Panc1 (cell line): Measurements from ENCODE around the gene MTURN. TPM values are rescaled to one million over a fixed set of nuclear protein-coding genes. Genes with fewer than 3 reads are reported as not detected.

Experiments
- ATAC-seq: fragments of 200-7000 bp; cut with Tn5 transposase; 2 replicates; pipeline ENCODE4 v1.9.1; 2020; ENCODE audit warnings: mild to moderate bottlenecking, moderate library complexity
- BruUV-seq: library from RNA; stranded (reverse); fragments of 400-500 nt; replicated peaks from 2 replicates; lab custom pipeline; 2021; lab: Mats Ljungman, UMichigan
- CTCF ChIA-PET: fragments of 300-600 bp; sonication (Branson Sonifier 250); formaldehyde crosslinking; loops from one replicate; lab custom pipeline; 2022; ENCODE audit warnings: antibody characterized with exemption; lab: Charles Lee
- POLR2A ChIA-PET: fragments of 300-600 bp; sonication (Branson Sonifier 250); formaldehyde crosslinking; loops from one replicate; lab custom pipeline; 2022; ENCODE audit warnings: antibody characterized with exemption; lab: Charles Lee
- DNase-seq: peaks from one replicate; pipeline ENCODE4 v3.0.0-alpha.2; 2010; ENCODE audit warnings: low read depth, low spot score
- H3K27ac ChIP-seq: 2 replicates; pipeline ENCODE4 v1.5.1; 2011; ENCODE audit warnings: mild to moderate bottlenecking, low read length, inconsistent platforms
- H3K27me3 ChIP-seq: fragments of 200-500 bp; sonication (Bioruptor generic); 2 replicates; pipeline ENCODE4 v1.6.0; 2014; ENCODE audit warnings: low read length, inconsistent platforms; ENCODE audit not compliant: control insufficient read depth, insufficient read depth
- H3K36me3 ChIP-seq: fragments of 200-500 bp; sonication (Bioruptor generic); 2 replicates; pipeline ENCODE4 v1.5.1; 2014; ENCODE audit warnings: inconsistent platforms, mild to moderate bottlenecking, low read length, moderate library complexity; ENCODE audit not compliant: control insufficient read depth, insufficient read depth
- H3K4me1 ChIP-seq: 2 replicates; pipeline ENCODE4 v1.5.1; 2011; ENCODE audit warnings: inconsistent platforms, mild to moderate bottlenecking, low read length, moderate library complexity; ENCODE audit not compliant: control insufficient read depth, insufficient read depth
- H3K4me3 ChIP-seq, 2 experiments: 2 replicates each; pipeline ENCODE4 v1.5.1; 2011 to 2012; ENCODE audit warnings: low read depth in 2 of 2, low read length in 2 of 2, mild to moderate bottlenecking in 2 of 2, inconsistent platforms in 1 of 2, moderate library complexity in 1 of 2
- H3K9me3 ChIP-seq: fragments of 200-500 bp; sonication (Bioruptor generic); 2 replicates; pipeline ENCODE4 v1.5.1; 2014; ENCODE audit warnings: low read depth, mild to moderate bottlenecking, inconsistent platforms, low read length, moderate library complexity; ENCODE audit not compliant: control insufficient read depth, insufficient read depth
- CTCF ChIP-seq: fragments of 450-650 bp; IDR thresholded peaks from 2 replicates; pipeline ENCODE4 v1.5.1; 2017; ENCODE audit warnings: mild to moderate bottlenecking
- POLR2AphosphoS5 ChIP-seq: IDR thresholded peaks from 2 replicates; pipeline ENCODE4 v1.6.1; 2012; ENCODE audit warnings: mild to moderate bottlenecking, low read depth, low read length, moderate library complexity
- SIN3A ChIP-seq: IDR thresholded peaks from 2 replicates; pipeline ENCODE4 v1.6.1; 2012; ENCODE audit warnings: low read depth, mild to moderate bottlenecking, low read length, moderate library complexity, borderline replicate concordance; ENCODE audit not compliant: insufficient read depth
- TCF7L2 ChIP-seq: IDR thresholded peaks from 2 replicates; pipeline ENCODE4 v1.6.1; 2011; ENCODE audit warnings: mild to moderate bottlenecking, low read depth, low read length, inconsistent platforms
- in situ Hi-C: cut with HindIII; loops from 2 replicates; pipeline ENCODE4 v1.10.0; 2016; ENCODE audit warnings: low sequenced_read_pairs, low pct_unique_long_range_greater_than_20kb
- intact Hi-C: fragments of 100-400 bp; cut with micrococcal nuclease; formaldehyde crosslinking; loops from one replicate; pipeline ENCODE4 v1.10.0; 2022; ENCODE audit not compliant: unreplicated experiment
- total RNA-seq: library from RNA; stranded (reverse); gene quantifications from one replicate; pipeline ENCODE4 v1.2.1, GENCODE V29; 2021; ENCODE audit not compliant: unreplicated experiment
- TF ChIP-seq, protein P1 (sequence below), 2 experiments: IDR thresholded peaks; 2 replicates each; pipeline ENCODE4 v1.6.1; 2011 to 2012; ENCODE audit warnings: low read depth in 2 of 2, control low read depth in 1 of 2, low read length in 1 of 2, mild to moderate bottlenecking in 1 of 2, moderate library complexity in 1 of 2; ENCODE audit not compliant: insufficient read depth in 1 of 2

The MTURN gene
- total RNA-seq, 1 experiment from 2014 or later, result 1.2 TPM

- H3K4me1 ChIP-seq, result no peaks in the 10 kb centered on the region; the same call in 1 of the 2 replicates
- no peak overlapping the region for H3K27ac ChIP-seq
- BruUV-seq, result no TSS peak
- ATAC-seq (no peak), DNase-seq (no peak)
- H3K9me3 ChIP-seq, result no peaks in the 10 kb centered on the region
- no peaks in the 10 kb centered on the region for H3K36me3 ChIP-seq
- in situ Hi-C loops, result no loop called here
- ChIA-PET POLR2A (no interaction called here), CTCF (no interaction called here)
- TF ChIP-seq TCF7L2 (no peak), SIN3A (no peak), CTCF (no peak), POLR2AphosphoS5 (no peak)
- TF ChIP-seq, protein P1, sequence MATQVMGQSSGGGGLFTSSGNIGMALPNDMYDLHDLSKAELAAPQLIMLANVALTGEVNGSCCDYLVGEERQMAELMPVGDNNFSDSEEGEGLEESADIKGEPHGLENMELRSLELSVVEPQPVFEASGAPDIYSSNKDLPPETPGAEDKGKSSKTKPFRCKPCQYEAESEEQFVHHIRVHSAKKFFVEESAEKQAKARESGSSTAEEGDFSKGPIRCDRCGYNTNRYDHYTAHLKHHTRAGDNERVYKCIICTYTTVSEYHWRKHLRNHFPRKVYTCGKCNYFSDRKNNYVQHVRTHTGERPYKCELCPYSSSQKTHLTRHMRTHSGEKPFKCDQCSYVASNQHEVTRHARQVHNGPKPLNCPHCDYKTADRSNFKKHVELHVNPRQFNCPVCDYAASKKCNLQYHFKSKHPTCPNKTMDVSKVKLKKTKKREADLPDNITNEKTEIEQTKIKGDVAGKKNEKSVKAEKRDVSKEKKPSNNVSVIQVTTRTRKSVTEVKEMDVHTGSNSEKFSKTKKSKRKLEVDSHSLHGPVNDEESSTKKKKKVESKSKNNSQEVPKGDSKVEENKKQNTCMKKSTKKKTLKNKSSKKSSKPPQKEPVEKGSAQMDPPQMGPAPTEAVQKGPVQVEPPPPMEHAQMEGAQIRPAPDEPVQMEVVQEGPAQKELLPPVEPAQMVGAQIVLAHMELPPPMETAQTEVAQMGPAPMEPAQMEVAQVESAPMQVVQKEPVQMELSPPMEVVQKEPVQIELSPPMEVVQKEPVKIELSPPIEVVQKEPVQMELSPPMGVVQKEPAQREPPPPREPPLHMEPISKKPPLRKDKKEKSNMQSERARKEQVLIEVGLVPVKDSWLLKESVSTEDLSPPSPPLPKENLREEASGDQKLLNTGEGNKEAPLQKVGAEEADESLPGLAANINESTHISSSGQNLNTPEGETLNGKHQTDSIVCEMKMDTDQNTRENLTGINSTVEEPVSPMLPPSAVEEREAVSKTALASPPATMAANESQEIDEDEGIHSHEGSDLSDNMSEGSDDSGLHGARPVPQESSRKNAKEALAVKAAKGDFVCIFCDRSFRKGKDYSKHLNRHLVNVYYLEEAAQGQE (IDR thresholded peaks at IDR 0.05; ENCODE audit: insufficient read depth in 1 of 2, low read depth in 2 of 2, low read length in 1 of 2), result no peak
- no peaks in the 10 kb centered on the region; the same call in 1 of the 2 replicates for H3K27me3 ChIP-seq
- intact Hi-C loops, result no loop called here
- no peak overlapping the region for H3K4me3 ChIP-seq
Measured at GRCh38 chr7:30145426-30145970, 10.7 kb downstream of the MTURN start.

- H3K4me3 ChIP-seq, result no peak overlapping the region
- no peaks in the 10 kb centered on the region for H3K9me3 ChIP-seq
- H3K27ac ChIP-seq, result no peak overlapping the region
- no peak for ATAC-seq
- TF ChIP-seq, protein P1 (IDR thresholded peaks at IDR 0.05; ENCODE audit: insufficient read depth in 1 of 2, low read depth in 2 of 2, low read length in 1 of 2), result no peak
- TF ChIP-seq CTCF, result no peak
- TF ChIP-seq POLR2AphosphoS5, result no peak
- TF ChIP-seq SIN3A, result no peak
- no peak for TF ChIP-seq TCF7L2
- in situ Hi-C loops (no loop called here), intact Hi-C loops (no loop called here)
- no TSS peak for BruUV-seq
- no peak for DNase-seq
- CTCF ChIA-PET, result no interaction called here
- no peaks in the 10 kb centered on the region; the same call in 1 of the 2 replicates for H3K4me1 ChIP-seq
- no peaks in the 10 kb centered on the region; the same call in 1 of the 2 replicates for H3K27me3 ChIP-seq
- H3K36me3 ChIP-seq, result no peaks in the 10 kb centered on the region
- POLR2A ChIA-PET, result no interaction called here
Measured at GRCh38 chr7:30146127-30146612, 11.4 kb downstream of the MTURN start.
